HG03354 (cell line): ENCODE data around the gene DNAAF8.
A peak's percentile ranks its signal among the peaks of the same experiment; 100 is the strongest.
"Not testable (repeated sequence)": the region's sequence is repeated elsewhere in the genome, so short reads cannot be mapped to it uniquely, and the experiment has no call there.

Source experiments
- ATAC-seq: cut with Tn5 transposase; IDR thresholded peaks from one replicate; pipeline ENCODE4 v1.9.1; 2021; ENCODE audit warnings: mild to moderate bottlenecking; ENCODE audit not compliant: unreplicated experiment, poor library complexity, severe bottlenecking

DNAAF8 gene

GRCh38 chr16:4713663-4714501, 20.5 kb upstream of the DNAAF8 start:
- ATAC-seq: no peak

- no peak for ATAC-seq
These were observed 19.3 kb upstream of the DNAAF8 start for GRCh38 chr16:4714996-4715395.

- ATAC-seq: no peak
These were observed 15.9 kb upstream of the DNAAF8 start for GRCh38 chr16:4718466-4718865.

- no peak for ATAC-seq
These were observed 11.1 kb upstream of the DNAAF8 start for GRCh38 chr16:4723071-4723767.

- no peak for ATAC-seq
These were observed 9.6 kb upstream of the DNAAF8 start for GRCh38 chr16:4724661-4725270.

- ATAC-seq: no peak
These were observed 7.7 kb upstream of the DNAAF8 start for GRCh38 chr16:4726616-4727015.

- ATAC-seq: no peak
These were observed 5.7 kb upstream of the DNAAF8 start for GRCh38 chr16:4728676-4729075.

- no peak for ATAC-seq
These were observed 4.5 kb upstream of the DNAAF8 start for GRCh38 chr16:4729876-4730275.

GRCh38 chr16:4733211-4733742, 1.1 kb upstream of the DNAAF8 start:
- no peak for ATAC-seq

GRCh38 chr16:4733747-4734062, 632 bp upstream of the DNAAF8 start:
- peak; percentile 19 for ATAC-seq

- peak; percentile 68 for ATAC-seq
These were observed 596 bp downstream of the DNAAF8 start for GRCh38 chr16:4734730-4735535.

- no peak for ATAC-seq
These were observed 2.2 kb downstream of the DNAAF8 start for GRCh38 chr16:4736546-4736945.

- no peak for ATAC-seq
These were observed 3.2 kb downstream of the DNAAF8 start for GRCh38 chr16:4737545-4737944.

GRCh38 chr16:4738370-4738769, 4.0 kb downstream of the DNAAF8 start:
- ATAC-seq: not testable (repeated sequence)

GRCh38 chr16:4743226-4743878, 9.0 kb downstream of the DNAAF8 start:
- no peak for ATAC-seq

GRCh38 chr16:4744555-4745273, 10.4 kb downstream of the DNAAF8 start:
- ATAC-seq: no peak

- no peak for ATAC-seq
These were observed 10.9 kb downstream of the DNAAF8 start for GRCh38 chr16:4745274-4745569.

- no peak for ATAC-seq
These were observed 11.9 kb downstream of the DNAAF8 start for GRCh38 chr16:4746215-4746614.

GRCh38 chr16:4746991-4747574, 12.7 kb downstream of the DNAAF8 start:
- ATAC-seq: no peak
